GM20000 (cell line): ENCODE results near the gene CCDC141.

Source experiments
- DNase-seq: peaks from one replicate; pipeline ENCODE4 v3.0.0; 2012; ENCODE audit warnings: low spot score
- TF ChIP-seq, protein P1 (sequence below): IDR thresholded peaks from 2 replicates; pipeline ENCODE4 v1.5.1; 2012; ENCODE audit warnings: mild to moderate bottlenecking, control low read depth; ENCODE audit errors: extremely low read depth, missing control alignments

The CCDC141 gene

DNA sequence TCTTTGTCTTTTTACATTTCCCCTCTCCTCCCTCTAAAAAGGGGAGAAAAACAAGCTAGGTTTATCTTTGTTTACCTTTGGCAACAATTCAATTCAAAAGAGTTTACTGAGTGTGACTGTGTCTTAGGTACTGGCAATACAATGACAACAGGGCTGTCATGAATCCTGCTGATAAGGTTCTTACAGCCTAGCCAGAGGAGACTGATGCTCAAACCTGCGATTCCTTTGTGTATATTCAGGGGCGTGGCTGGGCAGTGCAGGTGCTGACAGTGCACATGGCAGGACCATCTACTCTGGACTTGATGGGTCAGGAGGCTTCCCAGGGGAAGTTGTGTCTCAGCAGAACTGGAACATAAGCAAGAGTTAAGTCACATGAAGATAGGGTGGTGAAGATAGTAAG lies 219.5 kb downstream of the CCDC141 start:
- TF ChIP-seq, protein P1, sequence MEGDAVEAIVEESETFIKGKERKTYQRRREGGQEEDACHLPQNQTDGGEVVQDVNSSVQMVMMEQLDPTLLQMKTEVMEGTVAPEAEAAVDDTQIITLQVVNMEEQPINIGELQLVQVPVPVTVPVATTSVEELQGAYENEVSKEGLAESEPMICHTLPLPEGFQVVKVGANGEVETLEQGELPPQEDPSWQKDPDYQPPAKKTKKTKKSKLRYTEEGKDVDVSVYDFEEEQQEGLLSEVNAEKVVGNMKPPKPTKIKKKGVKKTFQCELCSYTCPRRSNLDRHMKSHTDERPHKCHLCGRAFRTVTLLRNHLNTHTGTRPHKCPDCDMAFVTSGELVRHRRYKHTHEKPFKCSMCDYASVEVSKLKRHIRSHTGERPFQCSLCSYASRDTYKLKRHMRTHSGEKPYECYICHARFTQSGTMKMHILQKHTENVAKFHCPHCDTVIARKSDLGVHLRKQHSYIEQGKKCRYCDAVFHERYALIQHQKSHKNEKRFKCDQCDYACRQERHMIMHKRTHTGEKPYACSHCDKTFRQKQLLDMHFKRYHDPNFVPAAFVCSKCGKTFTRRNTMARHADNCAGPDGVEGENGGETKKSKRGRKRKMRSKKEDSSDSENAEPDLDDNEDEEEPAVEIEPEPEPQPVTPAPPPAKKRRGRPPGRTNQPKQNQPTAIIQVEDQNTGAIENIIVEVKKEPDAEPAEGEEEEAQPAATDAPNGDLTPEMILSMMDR: no peak
- no peak for DNase-seq

GRCh38 chr2:178829981-178830380 lies 220.0 kb downstream of the CCDC141 start:
- DNase-seq: no peak
- TF ChIP-seq, protein P1: no peak

GRCh38 chr2:178829299-178829960 lies 220.5 kb downstream of the CCDC141 start:
- no peak for DNase-seq
- TF ChIP-seq, protein P1: no peak

- DNase-seq: no peak
- TF ChIP-seq, protein P1: no peak
Observed at GRCh38 chr2:178828486-178828881, 221.5 kb downstream of the CCDC141 start.

GRCh38 chr2:178827739-178828485 lies 222.0 kb downstream of the CCDC141 start:
- TF ChIP-seq, protein P1: no peak
- DNase-seq: no peak

DNA sequence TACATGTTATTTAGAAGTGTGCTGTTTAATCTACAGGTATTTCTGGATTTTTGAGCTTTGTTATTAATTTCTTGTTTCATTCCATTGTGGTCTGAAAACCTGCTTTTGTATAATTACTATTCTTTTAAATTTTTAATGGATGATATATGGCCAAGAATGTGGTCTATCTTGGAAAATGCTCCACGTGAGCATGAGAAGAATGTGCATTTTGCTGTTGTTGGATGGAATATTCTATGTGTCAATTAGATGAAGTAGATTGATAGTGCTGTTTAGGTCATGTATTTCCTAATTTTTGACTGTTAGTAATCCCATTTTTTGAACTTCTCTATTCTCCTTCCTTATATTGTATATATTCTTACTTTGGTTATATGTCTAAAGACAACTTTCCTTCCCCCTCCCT lies 222.8 kb downstream of the CCDC141 start:
- TF ChIP-seq, protein P1: no peak
- DNase-seq: no peak

DNA sequence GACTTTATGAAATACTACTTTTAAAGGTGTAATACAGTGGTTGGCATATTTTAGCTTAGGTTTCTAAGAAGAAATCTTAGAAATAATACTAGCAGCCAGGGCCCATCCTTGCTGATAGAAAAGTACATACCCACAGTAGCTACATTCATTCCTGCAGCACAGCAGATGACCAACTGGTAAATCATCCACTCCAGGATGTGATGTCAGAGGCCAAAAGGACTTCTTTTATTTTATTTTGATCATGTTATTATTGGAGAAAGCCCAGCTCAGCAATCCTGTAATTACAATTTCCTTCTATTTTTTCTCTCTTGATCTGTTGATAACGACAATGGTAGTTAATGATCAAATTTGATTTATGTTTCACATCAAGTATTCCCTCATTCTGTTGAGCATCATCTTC lies 224.8 kb downstream of the CCDC141 start:
- TF ChIP-seq, protein P1: no peak
- no peak for DNase-seq
